ENCODE measurements around the gene AP2M1. TPM values are rescaled to one million over a fixed set of nuclear protein-coding genes. Genes with fewer than 3 reads are reported as not detected.

The AP2M1 gene
- total RNA-seq, 4 donors from 2014 or later = 109 to 168 (median 122) TPM

GRCh38 chr3:184189421-184189820, 14.8 kb downstream of the AP2M1 start:
- TF ChIP-seq POLR2A (IDR thresholded peaks at IDR 0.05) = no peak
- TF ChIP-seq CTCF (IDR thresholded peaks at IDR 0.05) = no peak
- H3K4me3 ChIP-seq (ENCODE audit: low read depth, poor library complexity, severe bottlenecking) = no peak overlapping the region
- intact Hi-C loops (cut with DNase I; ENCODE audit: low total_unique reads) = no loop called here
- no peak for DNase-seq (ENCODE audit: low spot score in 2 of 2)
- WGBS, 2 donors = 91 to 95% methylated on average over 13 of the region's 13 CpGs

GRCh38 chr3:184192889-184193288, 18.2 kb downstream of the AP2M1 start:
- WGBS, 2 donors = 94 to 95% methylated on average over 10 of the region's 10 CpGs
- DNase-seq (ENCODE audit: low spot score in 2 of 2) = no peak
- H3K4me3 ChIP-seq (ENCODE audit: low read depth, poor library complexity, severe bottlenecking) = no peak overlapping the region
- TF ChIP-seq POLR2A (IDR thresholded peaks at IDR 0.05) = no peak
- TF ChIP-seq CTCF (IDR thresholded peaks at IDR 0.05) = no peak
- intact Hi-C loops (cut with DNase I; ENCODE audit: low total_unique reads) = no loop called here

GRCh38 chr3:184193991-184194539, 19.4 kb downstream of the AP2M1 start:
- intact Hi-C loops (cut with DNase I; ENCODE audit: low total_unique reads) = no loop called here
- no peak for TF ChIP-seq POLR2A (IDR thresholded peaks at IDR 0.05)
- no peak for TF ChIP-seq CTCF (IDR thresholded peaks at IDR 0.05)
- DNase-seq (ENCODE audit: low spot score in 2 of 2) = no peak
- H3K4me3 ChIP-seq (ENCODE audit: low read depth, poor library complexity, severe bottlenecking) = no peak overlapping the region
- 86 to 88% methylated on average over 8 to 9 of the region's 9 CpGs for WGBS, 2 donors

- intact Hi-C loops (cut with DNase I; ENCODE audit: low total_unique reads) = no loop called here
- 95 to 98% methylated on average over 3 to 6 of the region's 6 CpGs for WGBS, 2 donors
- TF ChIP-seq POLR2A (IDR thresholded peaks at IDR 0.05) (no peak), CTCF (IDR thresholded peaks at IDR 0.05) (no peak)
- no peak for DNase-seq (ENCODE audit: low spot score in 2 of 2)
- H3K4me3 ChIP-seq (ENCODE audit: low read depth, poor library complexity, severe bottlenecking) = no peak overlapping the region
These were observed 21.9 kb downstream of the AP2M1 start for GRCh38 chr3:184196536-184196935.

- no peak overlapping the region for H3K4me3 ChIP-seq (ENCODE audit: low read depth, poor library complexity, severe bottlenecking)
- intact Hi-C loops (cut with DNase I; ENCODE audit: low total_unique reads) = no loop called here
- WGBS, 2 donors = 79 to 85% methylated on average over 9 of the region's 9 CpGs
- TF ChIP-seq CTCF (IDR thresholded peaks at IDR 0.05) (no peak), POLR2A (IDR thresholded peaks at IDR 0.05) (no peak)
- no peak for DNase-seq (ENCODE audit: low spot score in 2 of 2)
These were observed 23.9 kb downstream of the AP2M1 start for GRCh38 chr3:184198509-184198908.

GRCh38 chr3:184200825-184201224, 26.2 kb downstream of the AP2M1 start:
- DNase-seq (ENCODE audit: low spot score in 2 of 2) = no peak
- H3K4me3 ChIP-seq (ENCODE audit: low read depth, poor library complexity, severe bottlenecking) = no peak overlapping the region
- no peak for TF ChIP-seq CTCF (IDR thresholded peaks at IDR 0.05)
- TF ChIP-seq POLR2A (IDR thresholded peaks at IDR 0.05) = no peak
- intact Hi-C loops (cut with DNase I; ENCODE audit: low total_unique reads) = no loop called here
